Neural progenitor cell (in vitro differentiated cells): ENCODE measurements around the gene CEP89. TPM values are rescaled to one million over a fixed set of nuclear protein-coding genes. Genes with fewer than 3 reads are reported as not detected.

Source experiments
- DNase-seq: peaks from one replicate; pipeline ENCODE4 v3.0.0-alpha.2; 2016; ENCODE audit warnings: low spot score
- H2AFZ ChIP-seq: fragments of 200-600 bp; sonication (generic); replicated peaks from 2 replicates; pipeline ENCODE4 v1.6.1; 2016; ENCODE audit warnings: antibody characterized with exemption
- H3F3A ChIP-seq: fragments of 200-600 bp; sonication (generic); 2 replicates; pipeline ENCODE4 v1.6.1; 2016; ENCODE audit warnings: antibody characterized with exemption, low read depth
- H3K27ac ChIP-seq: fragments of 200-600 bp; sonication (generic); 2 replicates; pipeline ENCODE4 v1.5.1; 2016; ENCODE audit warnings: mild to moderate bottlenecking
- H3K27me3 ChIP-seq: fragments of 200-600 bp; sonication (generic); 2 replicates; pipeline ENCODE4 v1.6.1; 2016; ENCODE audit warnings: mild to moderate bottlenecking, moderate library complexity
- H3K36me3 ChIP-seq: fragments of 200-600 bp; sonication (generic); 2 replicates; pipeline ENCODE4 v1.5.1; 2016
- H3K4me1 ChIP-seq: fragments of 200-600 bp; sonication (generic); 2 replicates; pipeline ENCODE4 v1.6.1; 2016; ENCODE audit warnings: mixed run types
- H3K4me2 ChIP-seq: fragments of 200-600 bp; sonication (generic); 2 replicates; pipeline ENCODE4 v1.6.1; 2016
- H3K4me3 ChIP-seq: fragments of 200-600 bp; sonication (generic); 2 replicates; pipeline ENCODE4 v1.5.1; 2016
- H3K79me2 ChIP-seq: fragments of 200-600 bp; sonication (generic); 2 replicates; pipeline ENCODE4 v1.6.1; 2016; ENCODE audit warnings: low read depth
- H3K9ac ChIP-seq: fragments of 200-600 bp; sonication (generic); 2 replicates; pipeline ENCODE4 v1.6.1; 2016
- H3K9me3 ChIP-seq: fragments of 200-600 bp; sonication (generic); 2 replicates; pipeline ENCODE4 v1.5.1; 2016; ENCODE audit warnings: low read depth
- H4K20me1 ChIP-seq: fragments of 200-600 bp; sonication (generic); 2 replicates; pipeline ENCODE4 v1.6.1; 2016; ENCODE audit warnings: low read depth
- H3K27ac Mint-ChIP-seq: 3 replicates; pipeline ENCODE4 v1.8.0; 2021; ENCODE audit warnings: mixed read lengths
- H3K27me3 Mint-ChIP-seq: 2 replicates; pipeline ENCODE4 v1.8.0; 2022; ENCODE audit warnings: low read depth, mild to moderate bottlenecking, inconsistent platforms, moderate library complexity, mixed read lengths; ENCODE audit not compliant: insufficient read depth
- H3K36me3 Mint-ChIP-seq: 3 replicates; pipeline ENCODE4 v1.8.0; 2021; ENCODE audit warnings: mixed read lengths
- H3K4me1 Mint-ChIP-seq: 3 replicates; pipeline ENCODE4 v1.8.0; 2021; ENCODE audit warnings: mixed read lengths
- H3K4me3 Mint-ChIP-seq: 3 replicates; pipeline ENCODE4 v1.8.0; 2021; ENCODE audit warnings: mild to moderate bottlenecking, moderate library complexity, mixed read lengths
- H3K9me3 Mint-ChIP-seq: 3 replicates; pipeline ENCODE4 v1.8.0; 2020; ENCODE audit warnings: mixed read lengths
- CTCF ChIP-seq: fragments of 200-600 bp; sonication (generic); IDR thresholded peaks from 2 replicates; pipeline ENCODE4 v1.5.1; 2017; ENCODE audit warnings: antibody characterized with exemption, mild to moderate bottlenecking
- EZH2 ChIP-seq: fragments of 200-600 bp; sonication (generic); IDR thresholded peaks from 2 replicates; pipeline ENCODE4 v1.6.1; 2017; ENCODE audit warnings: antibody characterized with exemption, mild to moderate bottlenecking, moderate library complexity
- EZH2phosphoT487 ChIP-seq: fragments of 200-600 bp; sonication (generic); IDR thresholded peaks from 2 replicates; pipeline ENCODE4 v1.6.1; 2017; ENCODE audit warnings: antibody characterized with exemption
- total RNA-seq: library from RNA; depleted of rRNA; stranded (reverse); fragments of >200 nt; gene quantifications from 2 replicates; pipeline ENCODE4 v1.2.3, GENCODE V29; 2015; ENCODE audit warnings: low replicate concordance

Gene CEP89
- total RNA-seq, 1 donor from 2014 or later: 26.1 TPM

- H3K4me2 ChIP-seq: no peak overlapping the region
- no peaks in the 10 kb centered on the region for H3K4me1 ChIP-seq
- no peaks in the 10 kb centered on the region for H3K79me2 ChIP-seq
- peaks cover 2% of the 10 kb centered on the region for H3K4me1 Mint-ChIP-seq
- H3K9ac ChIP-seq: no peak overlapping the region
- H3K27me3 ChIP-seq: no peaks in the 10 kb centered on the region
- no peak overlapping the region for H3K4me3 ChIP-seq
- no peak for DNase-seq
- H3K9me3 Mint-ChIP-seq: no peaks in the 10 kb centered on the region
- H3K36me3 Mint-ChIP-seq: peaks cover 36% of the 10 kb centered on the region
- no peaks in the 10 kb centered on the region for H4K20me1 ChIP-seq
- H3K27me3 Mint-ChIP-seq: no peaks in the 10 kb centered on the region
- H3K36me3 ChIP-seq: no peaks in the 10 kb centered on the region
- TF ChIP-seq EZH2phosphoT487 (no peak), EZH2 (no peak), CTCF (no peak)
- H3F3A ChIP-seq: no peaks in the 10 kb centered on the region
- H3K27ac ChIP-seq: no peak overlapping the region
- H3K9me3 ChIP-seq: no peaks in the 10 kb centered on the region
- no peak overlapping the region for H3K27ac Mint-ChIP-seq
- H3K4me3 Mint-ChIP-seq: no peak overlapping the region
- no peak overlapping the region for H2AFZ ChIP-seq
Measured at GRCh38 chr19:32901504-32902161, 70.1 kb downstream of the CEP89 start.

GRCh38 chr19:32896516-32897214 is 75.1 kb downstream of the CEP89 start:
- no peak for DNase-seq
- TF ChIP-seq CTCF (no peak), EZH2phosphoT487 (no peak), EZH2 (no peak)
- Histone ChIP-seq H3K27me3 (no peaks in the 10 kb centered on the region), H3K27ac (no peak overlapping the region), H3K9me3 (peaks cover 5% of the 10 kb centered on the region), H3K4me1 (no peaks in the 10 kb centered on the region), H3K36me3 (no peaks in the 10 kb centered on the region), H3K4me2 (no peak overlapping the region), H2AFZ (no peak overlapping the region), H3K79me2 (no peaks in the 10 kb centered on the region), H4K20me1 (no peaks in the 10 kb centered on the region), H3F3A (no peaks in the 10 kb centered on the region), H3K9ac (no peak overlapping the region), H3K4me3 (no peak overlapping the region)
- H3K27me3 Mint-ChIP-seq: no peaks in the 10 kb centered on the region
- no peak overlapping the region for H3K4me3 Mint-ChIP-seq
- H3K9me3 Mint-ChIP-seq: peaks cover 18% of the 10 kb centered on the region
- no peak overlapping the region for H3K27ac Mint-ChIP-seq
- H3K36me3 Mint-ChIP-seq: peaks cover 39% of the 10 kb centered on the region
- H3K4me1 Mint-ChIP-seq: no peaks in the 10 kb centered on the region

- TF ChIP-seq EZH2phosphoT487 (no peak), EZH2 (no peak), CTCF (no peak)
- no peak overlapping the region for H3K9ac ChIP-seq
- Mint-ChIP-seq H3K4me3 (no peak overlapping the region), H3K27me3 (no peaks in the 10 kb centered on the region), H3K36me3 (peaks cover 42% of the 10 kb centered on the region), H3K9me3 (peaks cover 24% of the 10 kb centered on the region), H3K27ac (no peak overlapping the region), H3K4me1 (no peaks in the 10 kb centered on the region)
- H2AFZ ChIP-seq: no peak overlapping the region
- no peaks in the 10 kb centered on the region for H3K79me2 ChIP-seq
- no peaks in the 10 kb centered on the region for H3K4me1 ChIP-seq
- no peaks in the 10 kb centered on the region for H3K36me3 ChIP-seq
- H3F3A ChIP-seq: no peaks in the 10 kb centered on the region
- H4K20me1 ChIP-seq: no peaks in the 10 kb centered on the region
- H3K4me2 ChIP-seq: no peak overlapping the region
- no peak overlapping the region for H3K27ac ChIP-seq
- peaks cover 5% of the 10 kb centered on the region for H3K9me3 ChIP-seq
- no peaks in the 10 kb centered on the region for H3K27me3 ChIP-seq
- no peak for DNase-seq
- no peak overlapping the region for H3K4me3 ChIP-seq
Measured at GRCh38 chr19:32895384-32895783, 76.4 kb downstream of the CEP89 start.
